Retinal pigment epithelial cell (primary cell): ENCODE data around the gene CD63.

Source experiments
- DNase-seq: peaks from one replicate; pipeline ENCODE4 v3.0.0-alpha.2; 2010; ENCODE audit warnings: low read depth
- H3K4me3 ChIP-seq: 2 replicates; pipeline ENCODE4 v1.5.1; 2011; ENCODE audit warnings: mild to moderate bottlenecking, low read length, control low read depth, moderate library complexity
- CTCF ChIP-seq: conservative IDR thresholded peaks from 2 replicates; pipeline ENCODE4 v1.5.1; 2011; ENCODE audit warnings: low read depth, low read length, control low read depth, inconsistent platforms

The CD63 gene

GRCh38 chr12:55685671-55686070 is 43.1 kb downstream of the CD63 start:
- no peak overlapping the region for H3K4me3 ChIP-seq
- TF ChIP-seq CTCF: no peak
- DNase-seq: no peak

- DNase-seq: no peak
- TF ChIP-seq CTCF: no peak
These were observed 43.9 kb downstream of the CD63 start for GRCh38 chr12:55684761-55685370.

GRCh38 chr12:55683676-55684075 is 45.1 kb downstream of the CD63 start:
- no peak for DNase-seq
- no peak overlapping the region for H3K4me3 ChIP-seq
- no peak for TF ChIP-seq CTCF

More at GRCh38 chr12:55684761-55685370, 43.9 kb downstream of the CD63 start:
- H3K4me3 ChIP-seq: no peak overlapping the region

- no peak for DNase-seq
- peak overlapping the region; percentile 44 for H3K4me3 ChIP-seq
- no peak for TF ChIP-seq CTCF
These were observed 46.6 kb downstream of the CD63 start for GRCh38 chr12:55682087-55682796.

GRCh38 chr12:55681142-55682077 is 47.4 kb downstream of the CD63 start:
- TF ChIP-seq CTCF: peak; percentile 67
- H3K4me3 ChIP-seq: peak overlapping the region; percentile 44
- peak; percentile 55 for DNase-seq

- H3K4me3 ChIP-seq: no peak overlapping the region
- TF ChIP-seq CTCF: no peak
These were observed 49.1 kb downstream of the CD63 start for GRCh38 chr12:55679691-55680090.

More at GRCh38 chr12:55679691-55680090, 49.1 kb downstream of the CD63 start:
- no peak for DNase-seq
